Measurements from ENCODE around the gene GALNT2.

GALNT2 gene

DNA sequence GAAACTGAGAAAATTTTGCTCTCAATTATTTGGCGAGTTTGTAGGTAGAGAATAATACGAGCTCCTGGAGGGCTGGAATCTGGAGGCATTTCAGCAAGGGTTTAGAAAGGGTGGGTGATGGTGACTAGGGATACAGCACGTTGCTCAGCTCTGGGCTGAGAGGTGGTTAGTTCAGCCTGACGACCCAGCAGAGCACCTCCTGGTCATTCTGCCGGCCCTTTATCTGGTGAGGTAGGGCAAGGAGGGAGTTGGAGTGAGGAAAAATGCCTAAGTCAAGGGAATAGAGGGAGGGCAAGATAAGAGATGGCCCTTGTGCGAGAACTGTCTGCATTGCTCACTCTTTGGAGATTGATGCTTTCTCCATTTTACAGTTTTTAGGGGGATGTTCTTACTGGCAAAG lies 19.1 kb downstream of the GALNT2 start:
- Mint-ChIP-seq H3K4me1 (ENCODE audit: low read depth) (peaks cover 76% of the 10 kb centered on the region), H3K27ac (no peak overlapping the region), H3K27me3 (peaks cover 3% of the 10 kb centered on the region), H3K4me3 (no peak overlapping the region), H3K36me3 (ENCODE audit: low read depth) (peaks cover 47% of the 10 kb centered on the region), H3K9me3 (peaks cover 6% of the 10 kb centered on the region)

DNA sequence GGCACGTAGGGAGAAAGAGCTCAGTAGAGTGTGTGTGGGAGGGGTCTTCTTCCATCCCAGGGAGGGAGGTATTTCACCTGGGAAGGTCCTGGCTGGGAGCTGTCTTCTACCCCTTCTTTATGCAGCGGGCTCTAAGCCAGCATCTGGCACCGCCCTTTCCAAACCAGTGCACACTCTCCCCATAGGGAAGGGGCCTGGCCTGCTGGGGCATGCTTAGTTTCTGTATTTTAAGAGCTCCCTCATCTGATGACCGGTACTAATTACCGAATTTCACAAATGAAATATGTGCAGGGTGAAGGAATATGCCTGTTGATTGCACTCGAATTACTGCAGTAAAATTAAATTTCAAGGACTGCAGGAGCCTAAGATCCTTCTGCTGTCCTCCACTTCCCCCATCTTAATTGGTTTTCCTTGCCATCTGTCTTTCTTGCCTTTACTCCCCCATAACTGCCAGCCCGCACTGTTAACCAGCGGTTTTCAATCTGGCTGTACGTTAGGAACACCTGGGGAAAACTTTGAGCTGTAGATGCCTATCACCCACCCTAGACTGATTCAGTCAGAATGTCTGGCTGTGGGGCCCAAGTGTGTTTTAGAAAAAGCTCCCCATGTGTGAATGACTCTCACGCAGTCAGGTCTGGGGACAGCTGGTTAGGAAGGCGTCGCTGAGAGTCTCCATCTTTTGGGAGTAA lies 20.1 kb downstream of the GALNT2 start:
- peaks cover 3% of the 10 kb centered on the region for H3K27me3 Mint-ChIP-seq
- H3K4me3 Mint-ChIP-seq = no peak overlapping the region
- peaks cover 76% of the 10 kb centered on the region for H3K4me1 Mint-ChIP-seq (ENCODE audit: low read depth)
- H3K9me3 Mint-ChIP-seq = peaks cover 6% of the 10 kb centered on the region
- H3K27ac Mint-ChIP-seq = peak overlapping the region; percentile 61
- peaks cover 47% of the 10 kb centered on the region for H3K36me3 Mint-ChIP-seq (ENCODE audit: low read depth)

DNA sequence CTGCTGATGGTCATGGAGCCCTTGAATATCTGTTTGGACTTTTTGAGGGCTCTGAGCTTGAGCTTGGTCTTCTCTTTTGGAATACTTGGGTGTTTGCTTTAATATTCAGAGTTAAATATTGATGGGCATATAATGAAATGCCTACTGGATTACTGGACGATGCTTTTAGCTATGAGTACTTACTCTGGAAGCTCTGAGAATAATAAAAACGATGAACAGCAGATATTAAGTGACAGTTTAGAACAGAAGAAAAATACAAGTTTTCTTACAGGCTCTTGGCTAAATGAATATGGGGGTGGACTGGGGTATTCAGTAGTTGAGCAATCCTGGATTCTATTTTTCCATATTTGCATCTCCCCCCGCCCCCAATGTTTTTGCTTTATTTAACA lies 20.7 kb downstream of the GALNT2 start:
- peaks cover 73% of the 10 kb centered on the region for H3K4me1 Mint-ChIP-seq (ENCODE audit: low read depth)
- no peak overlapping the region for H3K27ac Mint-ChIP-seq
- peaks cover 2% of the 10 kb centered on the region for H3K9me3 Mint-ChIP-seq
- no peak overlapping the region for H3K4me3 Mint-ChIP-seq
- H3K36me3 Mint-ChIP-seq (ENCODE audit: low read depth) = peaks cover 47% of the 10 kb centered on the region
- H3K27me3 Mint-ChIP-seq = peaks cover 2% of the 10 kb centered on the region

DNA sequence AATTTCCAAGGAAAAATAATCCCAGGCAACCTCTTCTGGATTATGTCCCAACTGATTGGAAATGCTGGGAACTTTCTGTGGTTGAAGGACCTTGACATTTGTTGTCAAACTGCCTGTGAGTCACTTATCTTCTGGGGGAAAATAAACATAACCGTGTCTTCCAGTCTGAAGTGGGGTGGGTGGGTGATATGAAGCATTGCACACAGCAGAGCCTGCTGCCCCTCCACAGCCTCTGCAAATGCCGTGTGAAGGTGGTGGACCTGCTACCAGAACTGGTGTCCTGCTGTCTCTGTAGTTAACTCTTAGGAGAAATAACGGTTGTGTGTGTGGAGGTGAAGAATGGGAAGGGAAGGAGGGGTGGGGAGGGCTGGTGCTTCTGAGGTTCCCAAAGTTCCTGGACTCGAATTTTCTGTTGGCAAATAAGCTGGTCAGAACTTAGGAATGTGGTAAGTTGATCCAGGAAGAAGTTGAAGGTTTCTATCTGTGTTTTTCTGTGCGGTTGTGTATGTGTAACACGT lies 23.2 kb downstream of the GALNT2 start:
- peak overlapping the region; percentile 31 for H3K27ac Mint-ChIP-seq
- H3K27me3 Mint-ChIP-seq = no peaks in the 10 kb centered on the region

DNA sequence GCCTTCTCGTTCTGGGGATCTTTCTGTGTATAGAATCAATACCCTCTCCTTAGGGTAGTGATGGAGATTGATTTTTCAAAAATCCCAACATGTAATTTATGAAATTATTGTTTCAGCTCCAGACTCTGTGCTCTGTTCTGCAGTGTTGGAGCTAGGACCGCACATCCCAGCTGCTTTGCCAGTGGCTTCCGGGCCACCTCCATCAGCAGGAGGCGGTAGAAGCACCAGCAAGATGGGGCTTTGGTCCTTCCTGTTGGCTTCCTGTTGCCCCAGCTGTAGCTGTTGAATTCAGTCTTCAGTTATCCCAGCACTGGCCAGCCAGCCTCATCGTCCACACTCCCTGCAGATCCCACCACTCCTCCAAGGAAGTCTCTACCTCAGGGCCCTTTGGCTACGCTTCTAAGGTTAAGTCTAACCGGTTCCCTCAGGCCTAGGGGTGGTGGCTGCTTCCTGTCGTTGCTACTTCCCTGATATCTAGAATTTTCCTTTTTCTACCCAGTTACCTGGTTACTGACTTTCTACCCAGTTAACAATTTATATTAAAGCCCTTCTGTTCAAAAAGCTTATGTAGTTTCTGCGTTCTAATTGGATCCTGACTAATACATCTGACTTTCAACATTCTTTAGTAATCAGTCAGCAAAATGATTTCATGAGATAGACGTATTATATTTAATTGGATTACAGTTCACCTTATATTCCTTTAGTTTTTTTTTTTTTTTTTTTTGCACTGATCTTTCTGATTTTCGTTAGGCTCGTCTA lies 24.6 kb downstream of the GALNT2 start:
- Mint-ChIP-seq H3K27ac (no peak overlapping the region), H3K9me3 (no peaks in the 10 kb centered on the region), H3K27me3 (no peaks in the 10 kb centered on the region), H3K4me1 (ENCODE audit: low read depth) (peaks cover 33% of the 10 kb centered on the region), H3K36me3 (ENCODE audit: low read depth) (peaks cover 59% of the 10 kb centered on the region), H3K4me3 (no peak overlapping the region)

More for the DNA sequence above, 23.2 kb downstream of the GALNT2 start:
- Mint-ChIP-seq H3K36me3 (ENCODE audit: low read depth) (peaks cover 52% of the 10 kb centered on the region), H3K9me3 (no peaks in the 10 kb centered on the region), H3K4me3 (no peak overlapping the region), H3K4me1 (ENCODE audit: low read depth) (peaks cover 47% of the 10 kb centered on the region)

DNA sequence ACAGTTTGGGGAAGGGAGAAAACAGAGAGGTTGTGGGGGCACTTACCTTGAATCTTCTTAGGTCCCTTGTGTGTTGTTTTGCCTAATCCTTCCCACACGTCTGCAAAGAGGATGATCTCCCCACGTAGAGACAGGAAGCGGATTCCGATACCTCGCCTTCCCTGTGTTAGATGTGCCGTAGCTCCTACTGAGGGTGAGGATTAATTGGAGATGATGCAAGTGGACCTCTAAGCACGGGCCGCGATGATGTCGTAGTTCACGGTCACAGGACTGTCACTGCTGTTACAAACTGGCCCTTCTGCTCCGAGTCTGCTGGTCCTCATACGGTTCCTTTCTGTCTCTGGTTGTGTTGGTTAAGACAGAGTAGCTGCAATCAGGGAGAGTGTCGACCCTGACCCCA lies 27.7 kb downstream of the GALNT2 start:
- Mint-ChIP-seq H3K9me3 (no peaks in the 10 kb centered on the region), H3K4me1 (ENCODE audit: low read depth) (peaks cover 18% of the 10 kb centered on the region), H3K27me3 (no peaks in the 10 kb centered on the region), H3K36me3 (ENCODE audit: low read depth) (peaks cover 73% of the 10 kb centered on the region), H3K27ac (no peak overlapping the region), H3K4me3 (no peak overlapping the region)

DNA sequence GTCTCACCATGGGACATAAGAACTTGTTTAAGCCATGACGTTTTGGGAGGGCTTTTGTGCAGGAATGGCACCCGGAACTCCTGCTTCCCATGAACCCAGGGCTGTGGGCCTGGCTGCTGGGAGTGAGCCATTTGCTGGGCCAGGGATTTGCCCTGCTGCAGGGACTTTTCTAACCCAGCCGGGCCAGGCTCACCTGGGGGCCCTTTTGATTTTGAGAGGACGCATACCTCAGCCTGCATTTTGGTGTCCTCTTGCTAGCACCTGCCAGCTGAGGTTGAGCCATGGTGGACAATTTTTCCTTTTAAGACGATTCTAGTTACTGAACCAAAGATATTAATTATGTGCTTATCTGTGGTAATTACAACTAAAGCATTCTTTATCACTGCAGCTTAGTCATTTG lies 28.9 kb downstream of the GALNT2 start:
- no peaks in the 10 kb centered on the region for H3K9me3 Mint-ChIP-seq
- peaks cover 8% of the 10 kb centered on the region for H3K4me1 Mint-ChIP-seq (ENCODE audit: low read depth)
- no peak overlapping the region for H3K4me3 Mint-ChIP-seq
- peaks cover 62% of the 10 kb centered on the region for H3K36me3 Mint-ChIP-seq (ENCODE audit: low read depth)
- no peaks in the 10 kb centered on the region for H3K27me3 Mint-ChIP-seq
- no peak overlapping the region for H3K27ac Mint-ChIP-seq

DNA sequence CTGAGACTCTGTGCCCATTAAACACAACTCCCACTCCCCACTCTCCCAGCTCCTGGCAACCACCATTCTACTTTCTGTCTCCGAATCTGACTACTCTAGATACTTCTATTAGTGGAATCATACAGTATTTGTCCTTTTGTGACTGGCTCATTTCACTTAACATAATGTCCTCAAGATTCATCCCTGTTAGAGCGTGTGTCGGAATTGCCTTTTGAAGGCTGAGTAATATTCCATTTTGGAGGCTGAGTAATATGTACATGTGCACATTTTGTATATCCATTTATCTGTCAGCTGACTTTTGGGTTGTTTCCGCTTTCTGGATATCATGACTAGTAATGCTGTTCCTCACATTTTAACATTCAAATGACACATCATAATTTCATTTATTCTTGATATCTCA lies 30.3 kb downstream of the GALNT2 start:
- Mint-ChIP-seq H3K4me3 (no peak overlapping the region), H3K9me3 (no peaks in the 10 kb centered on the region), H3K27me3 (no peaks in the 10 kb centered on the region), H3K4me1 (ENCODE audit: low read depth) (peaks cover 20% of the 10 kb centered on the region), H3K36me3 (ENCODE audit: low read depth) (peaks cover 49% of the 10 kb centered on the region), H3K27ac (no peak overlapping the region)

DNA sequence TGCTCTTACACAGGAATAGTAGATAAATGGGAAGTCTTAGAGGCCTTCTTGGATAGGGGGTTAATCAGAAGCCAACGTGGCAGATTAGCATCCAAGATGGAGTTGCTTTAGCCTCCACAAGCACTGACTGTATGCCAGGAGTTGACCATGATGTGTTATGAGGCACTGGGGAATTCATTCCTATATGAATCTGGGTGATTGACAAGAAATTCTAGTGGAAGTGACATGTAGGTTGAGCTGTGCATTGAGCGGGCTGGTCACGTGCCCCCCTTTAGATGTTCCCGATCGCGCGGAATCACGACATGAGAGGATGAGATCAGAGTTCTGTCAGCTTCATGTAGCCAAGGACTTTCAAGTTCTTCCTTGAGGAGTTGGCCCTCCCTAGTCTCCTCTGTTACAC lies 31.7 kb downstream of the GALNT2 start:
- H3K9me3 Mint-ChIP-seq = no peaks in the 10 kb centered on the region
- peaks cover 42% of the 10 kb centered on the region for H3K36me3 Mint-ChIP-seq (ENCODE audit: low read depth)
- no peak overlapping the region for H3K27ac Mint-ChIP-seq
- H3K4me1 Mint-ChIP-seq (ENCODE audit: low read depth) = peaks cover 34% of the 10 kb centered on the region
- H3K27me3 Mint-ChIP-seq = no peaks in the 10 kb centered on the region
- no peak overlapping the region for H3K4me3 Mint-ChIP-seq

DNA sequence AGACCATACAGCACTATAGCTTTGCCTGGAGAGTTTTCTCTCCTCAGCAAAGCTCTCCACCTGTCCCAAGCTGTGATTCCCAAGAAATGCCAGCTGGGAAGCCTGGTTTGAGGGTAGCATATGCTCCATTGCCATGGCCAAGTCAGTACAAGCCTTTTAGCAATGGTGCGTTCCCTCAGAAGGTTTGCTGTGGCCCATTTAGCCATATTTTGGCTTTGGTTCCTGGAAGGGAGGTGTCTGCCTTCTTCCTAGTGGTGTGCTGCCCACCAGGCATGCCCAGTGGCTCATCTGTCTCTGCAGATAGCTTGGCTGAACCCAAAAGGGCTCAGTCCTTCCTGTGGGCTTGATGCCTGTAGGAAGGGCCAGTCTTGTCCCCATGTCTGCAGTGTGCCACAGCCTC lies 32.4 kb downstream of the GALNT2 start:
- peaks cover 41% of the 10 kb centered on the region for H3K4me1 Mint-ChIP-seq (ENCODE audit: low read depth)

DNA sequence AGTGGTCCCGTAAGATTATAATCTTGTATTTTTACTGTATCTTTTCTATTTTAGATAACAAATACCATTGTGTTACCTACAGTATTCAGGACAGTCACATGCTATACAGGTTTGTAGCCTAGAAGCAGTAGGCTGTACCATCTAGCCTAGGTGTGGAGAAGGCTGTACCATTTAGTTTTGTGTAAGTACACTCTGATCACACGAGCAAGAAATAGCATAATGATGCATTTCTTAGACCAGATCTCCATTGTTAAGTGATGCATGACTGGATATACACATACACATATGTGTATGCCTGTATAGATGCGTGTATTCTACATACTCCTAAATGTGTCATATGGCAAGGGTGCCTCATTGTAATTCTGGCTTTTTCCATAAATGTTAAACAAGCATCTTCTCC lies 33.9 kb downstream of the GALNT2 start:
- Mint-ChIP-seq H3K27me3 (no peaks in the 10 kb centered on the region), H3K27ac (no peak overlapping the region)

More for the DNA sequence above, 32.4 kb downstream of the GALNT2 start:
- no peak overlapping the region for H3K4me3 Mint-ChIP-seq
- H3K27me3 Mint-ChIP-seq = no peaks in the 10 kb centered on the region
- H3K27ac Mint-ChIP-seq = no peak overlapping the region
- H3K9me3 Mint-ChIP-seq = no peaks in the 10 kb centered on the region
- peaks cover 42% of the 10 kb centered on the region for H3K36me3 Mint-ChIP-seq (ENCODE audit: low read depth)

DNA sequence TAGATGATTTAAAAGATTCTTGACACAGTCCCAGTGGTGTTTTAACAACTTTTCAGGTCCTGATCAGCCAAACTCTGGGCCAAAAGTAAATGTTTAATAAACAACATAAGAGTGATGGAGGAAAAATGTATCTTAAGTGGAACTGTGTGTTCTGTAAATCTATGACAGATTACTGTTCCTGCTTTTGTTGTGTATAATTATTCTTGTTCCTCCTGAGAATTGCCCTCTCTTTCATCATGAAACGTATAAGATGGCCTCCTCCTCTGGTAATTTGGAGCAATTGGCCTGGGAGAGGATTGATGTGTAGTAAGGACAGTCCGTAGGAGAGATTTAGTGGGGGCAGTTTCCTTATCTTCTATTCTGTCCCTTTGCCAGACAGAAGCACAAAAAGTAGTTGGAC lies 34.5 kb downstream of the GALNT2 start:
- H3K4me3 Mint-ChIP-seq = no peak overlapping the region
- no peaks in the 10 kb centered on the region for H3K27me3 Mint-ChIP-seq
- H3K4me1 Mint-ChIP-seq (ENCODE audit: low read depth) = peaks cover 62% of the 10 kb centered on the region
- H3K27ac Mint-ChIP-seq = peak overlapping the region; percentile 26
- H3K36me3 Mint-ChIP-seq (ENCODE audit: low read depth) = peaks cover 27% of the 10 kb centered on the region
- H3K9me3 Mint-ChIP-seq = no peaks in the 10 kb centered on the region

More for the DNA sequence above, 33.9 kb downstream of the GALNT2 start:
- Mint-ChIP-seq H3K4me1 (ENCODE audit: low read depth) (peaks cover 56% of the 10 kb centered on the region), H3K36me3 (ENCODE audit: low read depth) (peaks cover 30% of the 10 kb centered on the region), H3K9me3 (no peaks in the 10 kb centered on the region), H3K4me3 (no peak overlapping the region)

DNA sequence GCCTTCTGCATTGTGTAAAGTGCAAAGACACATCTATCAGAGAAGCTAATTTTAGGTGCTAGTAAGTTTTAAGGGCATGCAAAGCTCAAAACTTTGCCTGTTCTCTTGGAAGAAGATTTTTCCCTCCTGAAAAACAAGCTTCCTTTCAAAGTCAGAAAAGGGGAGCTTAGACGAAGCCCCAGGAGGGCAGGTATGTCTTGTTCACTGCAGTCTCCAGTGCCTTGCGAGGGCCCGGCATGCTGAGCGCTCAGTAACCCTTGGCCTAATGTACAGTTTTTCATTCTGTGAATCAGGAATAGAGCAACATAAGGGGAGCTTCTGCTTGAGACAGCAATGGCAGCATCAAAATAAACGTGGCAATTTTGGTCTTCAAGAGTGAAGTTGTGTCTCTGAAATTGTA lies 35.0 kb downstream of the GALNT2 start:
- Mint-ChIP-seq H3K4me3 (no peak overlapping the region), H3K27ac (peak overlapping the region; percentile 26), H3K27me3 (no peaks in the 10 kb centered on the region), H3K36me3 (ENCODE audit: low read depth) (peaks cover 23% of the 10 kb centered on the region), H3K4me1 (ENCODE audit: low read depth) (peaks cover 67% of the 10 kb centered on the region), H3K9me3 (no peaks in the 10 kb centered on the region)

DNA sequence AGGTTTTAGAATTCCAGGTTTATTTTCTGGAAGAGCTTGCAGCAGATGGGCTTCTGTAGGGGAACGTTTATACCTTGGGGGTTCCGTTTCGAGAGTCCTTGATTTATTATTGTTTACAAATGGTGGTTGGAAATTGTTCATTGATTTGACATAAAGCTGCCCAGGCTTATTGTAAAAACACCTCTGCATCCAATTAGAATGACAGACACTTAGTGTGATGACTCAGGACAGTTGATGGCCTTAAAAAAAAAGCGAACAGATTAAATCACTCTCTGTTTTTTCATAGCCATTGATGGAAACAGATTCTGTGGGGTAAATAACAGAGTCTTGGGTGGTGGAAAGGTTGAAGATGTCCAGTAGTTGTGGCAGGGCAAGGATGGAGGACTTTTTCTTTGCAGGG lies 35.4 kb downstream of the GALNT2 start:
- Mint-ChIP-seq H3K9me3 (no peaks in the 10 kb centered on the region), H3K4me1 (ENCODE audit: low read depth) (peaks cover 68% of the 10 kb centered on the region), H3K4me3 (peak overlapping the region; percentile 9), H3K36me3 (ENCODE audit: low read depth) (peaks cover 23% of the 10 kb centered on the region), H3K27me3 (no peaks in the 10 kb centered on the region), H3K27ac (peak overlapping the region; percentile 71)

DNA sequence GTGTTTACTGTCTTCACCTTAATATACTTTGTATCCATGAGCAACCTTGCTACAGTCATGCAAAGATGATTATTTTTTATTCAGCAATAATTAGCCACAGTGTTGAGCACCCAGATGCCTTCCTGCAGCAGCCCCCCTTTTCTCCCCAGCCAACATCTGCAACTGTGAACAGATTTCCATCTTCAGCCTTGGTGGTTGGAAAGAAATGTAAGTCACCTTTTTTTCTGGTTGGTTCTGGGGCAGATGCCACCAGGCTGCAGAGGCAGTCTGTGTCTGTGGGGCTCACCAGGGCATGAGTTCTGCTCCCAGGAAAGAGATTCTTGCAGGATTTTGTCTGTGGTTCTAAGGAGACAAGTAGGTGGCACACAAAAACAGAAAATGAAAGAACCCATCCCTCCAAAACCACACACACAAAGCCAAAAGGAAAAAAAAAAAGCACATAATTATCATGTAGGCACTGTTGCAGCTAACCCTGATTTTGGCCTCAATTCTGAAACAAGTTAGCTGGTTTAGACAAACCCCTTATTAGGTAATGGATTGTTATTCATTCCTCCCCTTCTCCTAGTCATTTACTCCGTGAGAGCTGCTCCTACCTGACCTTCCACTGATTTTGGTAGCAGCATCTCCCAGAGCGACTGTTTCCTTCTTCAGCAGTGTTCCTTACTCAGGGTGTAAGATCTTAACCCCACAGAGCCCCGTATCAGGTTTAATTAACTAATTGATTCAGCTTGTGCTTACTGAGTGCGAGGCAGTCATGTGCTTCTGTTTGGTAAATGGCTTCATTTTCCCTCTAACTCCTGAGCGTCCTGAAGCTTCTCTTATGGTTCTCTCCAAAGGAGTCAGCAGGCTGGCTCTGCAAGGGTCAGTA lies 36.5 kb downstream of the GALNT2 start:
- Mint-ChIP-seq H3K27me3 (no peaks in the 10 kb centered on the region), H3K9me3 (no peaks in the 10 kb centered on the region), H3K36me3 (ENCODE audit: low read depth) (peaks cover 18% of the 10 kb centered on the region), H3K27ac (peak overlapping the region; percentile 95), H3K4me3 (peak overlapping the region; percentile 69), H3K4me1 (ENCODE audit: low read depth) (peaks cover 74% of the 10 kb centered on the region)
